GM10248 (cell line): ENCODE measurements around the gene ZDHHC1.
"Not testable (repeated sequence)": the region's sequence is repeated elsewhere in the genome, so short reads cannot be mapped to it uniquely, and the experiment has no call there.

Source experiments
- CTCF ChIA-PET: fragments of 300-600 bp; sonication (Branson Sonifier 250); formaldehyde crosslinking; extraction: SDS; loops from one replicate; lab custom pipeline; 2021; ENCODE audit warnings: antibody characterized with exemption; lab: Yijun Ruan, JAX
- POLR2A ChIA-PET: fragments of 350-650 bp; sonication (Branson Sonifier 250); formaldehyde crosslinking; extraction: SDS; loops from one replicate; lab custom pipeline; 2020; ENCODE audit warnings: antibody characterized with exemption; lab: Yijun Ruan, JAX
- DNase-seq: peaks from one replicate; pipeline ENCODE4 v3.0.0; 2012; ENCODE audit errors: extremely low spot score
- CTCF ChIP-seq: IDR thresholded peaks from 2 replicates; pipeline ENCODE4 v1.5.1; 2012; ENCODE audit warnings: mild to moderate bottlenecking, low read depth; ENCODE audit errors: extremely low read depth, missing control alignments, control extremely low read depth

The ZDHHC1 gene

GRCh38 chr16:67419502-67419901 lies 3.2 kb upstream of the ZDHHC1 start:
- ChIA-PET POLR2A (no interaction called here), CTCF (interaction anchor here (1.4 kb wide), 1 partner anchor 48 kb away, joined by 3 read pairs; no protein-coding TSS in a partner anchor)
- no peak for TF ChIP-seq CTCF
- no peak for DNase-seq

GRCh38 chr16:67417333-67418061 lies 1.2 kb upstream of the ZDHHC1 start:
- POLR2A ChIA-PET = no interaction called here
- CTCF ChIA-PET = interaction anchor here (0.8 to 3.4 kb wide), 10 partner anchors 10 to 464 kb away, joined by 3 to 44 read pairs (median 4); no protein-coding TSS in a partner anchor
- no peak for DNase-seq
- TF ChIP-seq CTCF = no peak

- CTCF ChIA-PET = interaction anchor here (1.0 to 6.0 kb wide), 3 partner anchors 13 to 155 kb away, joined by 4 to 33 read pairs (median 8); no protein-coding TSS in a partner anchor
- DNase-seq, POLR2A ChIA-PET: not testable (repeated sequence)
Observed at GRCh38 chr16:67415421-67415820, 856 bp downstream of the ZDHHC1 start.

GRCh38 chr16:67413978-67414911 lies 2.0 kb downstream of the ZDHHC1 start:
- CTCF ChIA-PET = interaction anchor here (0.9 to 6.0 kb wide), 6 partner anchors 11 to 154 kb away, joined by 3 to 33 read pairs (median 4); no protein-coding TSS in a partner anchor
- POLR2A ChIA-PET = no interaction called here
- no peak for TF ChIP-seq CTCF
- no peak for DNase-seq

GRCh38 chr16:67412294-67412693 lies 4.0 kb downstream of the ZDHHC1 start:
- POLR2A ChIA-PET = no interaction called here
- CTCF ChIA-PET = interaction anchor here (1.4 to 6.0 kb wide), 5 partner anchors 8 to 152 kb away, joined by 3 to 33 read pairs (median 6); no protein-coding TSS in a partner anchor
- no peak for TF ChIP-seq CTCF
- DNase-seq = no peak

- no peak for TF ChIP-seq CTCF
- POLR2A ChIA-PET = no interaction called here
- DNase-seq = no peak
- CTCF ChIA-PET = interaction anchor here (1.4 to 6.0 kb wide), 4 partner anchors 9 to 150 kb away, joined by 3 to 33 read pairs (median 8); no protein-coding TSS in a partner anchor
Observed at GRCh38 chr16:67411339-67411738, 4.9 kb downstream of the ZDHHC1 start.
